CD4-positive, alpha-beta memory T cell (primary cell): ENCODE measurements around the gene DYNC1I1. TPM values are rescaled to one million over a fixed set of nuclear protein-coding genes. Genes with fewer than 3 reads are reported as not detected.

Experiments
- CTCF ChIA-PET: fragments of 350-600 bp; sonication (Branson Sonifier 250); formaldehyde crosslinking; loops from one replicate; lab custom pipeline; 2021; ENCODE audit warnings: inconsistent platforms; ENCODE audit not compliant: partially characterized antibody; lab: Charles Lee
- POLR2A ChIA-PET: fragments of 350-600 bp; sonication (Branson Sonifier 250); formaldehyde crosslinking; loops from one replicate; lab custom pipeline; 2021; ENCODE audit not compliant: partially characterized antibody; lab: Charles Lee
- DNase-seq, 5 donors: peaks; one replicate each; pipeline versions ENCODE4 v3.0.0 to v3.0.0-alpha.2; 2020 to 2022; ENCODE audit warnings: mixed read lengths in 1 of 5
- H3K27ac ChIP-seq: one replicate; pipeline ENCODE4 v1.7.0; 2013; ENCODE audit warnings: low read depth, low read length
- H3K27me3 ChIP-seq: 2 replicates; pipeline ENCODE4 v1.7.0; 2013; ENCODE audit warnings: mild to moderate bottlenecking, low read length, moderate library complexity; ENCODE audit not compliant: insufficient read depth
- H3K36me3 ChIP-seq: 2 replicates; pipeline ENCODE4 v1.7.0; 2013; ENCODE audit warnings: mild to moderate bottlenecking, low read length, moderate library complexity; ENCODE audit not compliant: insufficient read depth
- H3K4me1 ChIP-seq: 2 replicates; pipeline ENCODE4 v1.7.0; 2013; ENCODE audit warnings: mild to moderate bottlenecking, low read length, moderate library complexity; ENCODE audit not compliant: insufficient read depth
- H3K4me3 ChIP-seq, 2 donors: one replicate each; pipeline ENCODE4 v1.7.0; 2013; ENCODE audit warnings: low read length in 2 of 2, mild to moderate bottlenecking in 1 of 2
- H3K9me3 ChIP-seq, 2 donors: one replicate each; pipeline ENCODE4 v1.7.0; 2013; ENCODE audit warnings: low read length in 2 of 2, control low read depth in 1 of 2; ENCODE audit not compliant: control insufficient read depth in 1 of 2
- H3K27ac Mint-ChIP-seq, 7 donors: one replicate each; pipeline ENCODE4 v1.8.0; 2020 to 2021; ENCODE audit warnings: mixed read lengths in 7 of 7, mild to moderate bottlenecking in 6 of 7, inconsistent platforms in 3 of 7, moderate library complexity in 3 of 7
- H3K27me3 Mint-ChIP-seq, 2 donors: one replicate each; pipeline ENCODE4 v1.8.0; 2020 to 2021; ENCODE audit warnings: mixed read lengths in 2 of 2
- H3K36me3 Mint-ChIP-seq, 2 donors: one replicate each; pipeline ENCODE4 v1.8.0; 2020 to 2021; ENCODE audit warnings: mixed read lengths in 2 of 2, inconsistent platforms in 1 of 2, mild to moderate bottlenecking in 1 of 2
- H3K4me1 Mint-ChIP-seq, 4 donors: one replicate each; pipeline ENCODE4 v1.8.0; 2020 to 2021; ENCODE audit warnings: mixed read lengths in 4 of 4, mild to moderate bottlenecking in 1 of 4
- H3K4me3 Mint-ChIP-seq, 8 donors: one replicate each; pipeline ENCODE4 v1.8.0; 2020 to 2021; ENCODE audit warnings: mixed read lengths in 8 of 8, mild to moderate bottlenecking in 7 of 8, moderate library complexity in 6 of 8, inconsistent platforms in 3 of 8
- H3K9me3 Mint-ChIP-seq, 8 donors: one replicate each; pipeline ENCODE4 v1.8.0; 2020 to 2021; ENCODE audit warnings: mixed read lengths in 8 of 8, mild to moderate bottlenecking in 5 of 8, inconsistent platforms in 3 of 8, moderate library complexity in 1 of 8
- intact Hi-C: fragments of 100-400 bp; cut with micrococcal nuclease; formaldehyde crosslinking; loops from one replicate; pipeline ENCODE4 v1.15.1; 2023
- polyA plus RNA-seq, 2 donors: library from polyadenylated mRNA; unstranded; fragments of 300-500 nt; fragmentation: Illumina TruSeq; gene quantifications; one replicate each; pipeline ENCODE4 v1.2.3, GENCODE V29; 2021
- total RNA-seq, 2 experiments: library from RNA; stranded (reverse); gene quantifications; one replicate each; pipeline ENCODE4 v1.2.3, GENCODE V29; 2021

Gene DYNC1I1
- total and polyA plus RNA-seq, 4 experiments from 2014 or later, result 0.33 TPM; not detected in 3

DNA sequence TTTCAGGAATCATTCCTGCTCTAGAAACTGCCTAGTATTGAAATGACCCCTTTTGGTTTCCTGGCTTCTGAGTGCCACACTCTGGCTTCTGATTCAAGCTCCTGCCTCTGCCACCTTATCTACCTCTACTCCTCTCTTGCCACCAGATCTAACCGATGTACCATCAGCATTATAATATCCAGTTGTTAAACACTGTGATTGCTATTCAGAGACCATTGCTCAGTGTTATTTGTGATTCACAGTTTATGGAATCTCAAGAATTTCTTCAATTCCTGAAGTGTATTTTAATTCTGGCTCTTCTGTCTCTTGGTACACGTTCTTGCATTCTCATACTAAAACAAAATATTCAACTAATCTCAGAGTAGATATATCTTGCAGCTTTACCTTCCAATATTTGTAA is 88.7 kb downstream of the DYNC1I1 start:
- Mint-ChIP-seq H3K36me3 (no peaks in the 10 kb centered on the region), H3K9me3 (peaks cover 0 to 16% (median 6%) of the 10 kb centered on the region in 8 donors), H3K27ac (no peak overlapping the region), H3K4me3 (no peak overlapping the region), H3K4me1 (no peaks in the 10 kb centered on the region), H3K27me3 (peaks cover 0 to 2% of the 10 kb centered on the region in 2 donors)
- no peaks in the 10 kb centered on the region for H3K4me1 ChIP-seq
- CTCF ChIA-PET, result no interaction called here
- no peaks in the 10 kb centered on the region for H3K9me3 ChIP-seq
- intact Hi-C loops, result no loop called here
- DNase-seq, result no peak
- H3K27me3 ChIP-seq, result no peaks in the 10 kb centered on the region
- H3K36me3 ChIP-seq, result no peaks in the 10 kb centered on the region
- H3K27ac ChIP-seq, result no peak overlapping the region
- H3K4me3 ChIP-seq, result no peak overlapping the region
- POLR2A ChIA-PET, result no interaction called here

GRCh38 chr7:95863623-95864022 is 91.3 kb downstream of the DYNC1I1 start:
- H3K4me3 ChIP-seq, result no peak overlapping the region
- no peak for DNase-seq
- ChIA-PET POLR2A (no interaction called here), CTCF (no interaction called here)
- H3K4me1 ChIP-seq, result no peaks in the 10 kb centered on the region
- H3K27me3 Mint-ChIP-seq, result peaks cover 0 to 2% of the 10 kb centered on the region in 2 donors
- H3K4me3 Mint-ChIP-seq, result no peak overlapping the region
- H3K36me3 Mint-ChIP-seq, result no peaks in the 10 kb centered on the region
- no peaks in the 10 kb centered on the region for H3K4me1 Mint-ChIP-seq
- H3K27me3 ChIP-seq, result no peaks in the 10 kb centered on the region
- H3K9me3 Mint-ChIP-seq, result peaks cover 0 to 10% (median 5%) of the 10 kb centered on the region in 8 donors
- H3K9me3 ChIP-seq, result no peaks in the 10 kb centered on the region
- no peaks in the 10 kb centered on the region for H3K36me3 ChIP-seq
- no peak overlapping the region for H3K27ac ChIP-seq
- H3K27ac Mint-ChIP-seq, result no peak overlapping the region
- intact Hi-C loops, result no loop called here

DNA sequence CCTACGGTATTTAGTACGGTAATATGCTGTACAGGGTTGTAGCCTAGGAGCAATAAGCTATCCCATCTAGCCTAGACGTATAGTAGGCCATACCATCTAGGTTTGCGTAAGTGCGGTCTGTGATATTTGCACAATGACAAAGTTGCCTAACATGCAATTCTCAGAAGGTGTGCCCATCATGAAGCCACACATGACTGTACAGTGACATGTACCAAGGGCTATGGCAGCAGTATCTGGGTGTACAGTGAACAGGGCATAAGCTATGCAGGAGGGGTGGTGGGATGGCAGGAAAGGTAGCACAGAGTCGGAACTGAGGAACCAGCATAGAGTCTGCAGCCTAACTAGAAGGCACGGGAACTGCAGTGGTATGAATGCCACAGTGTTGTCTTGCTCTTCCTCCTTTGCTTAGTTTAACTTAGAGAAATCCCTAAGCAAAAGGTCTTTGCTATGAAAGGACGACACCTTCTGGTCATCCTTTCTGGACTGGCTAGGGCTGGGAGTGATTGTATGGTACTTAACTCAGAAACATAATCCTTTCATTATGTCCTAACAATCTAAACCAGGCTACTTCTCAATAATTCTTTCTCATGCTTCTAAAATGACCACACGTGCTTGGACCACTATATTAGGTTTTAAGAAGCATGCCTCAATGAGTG is 93.5 kb downstream of the DYNC1I1 start:
- ChIA-PET POLR2A (no interaction called here), CTCF (no interaction called here)
- no peak for DNase-seq
- no peak overlapping the region for H3K4me3 Mint-ChIP-seq
- no peaks in the 10 kb centered on the region for H3K36me3 ChIP-seq
- no peak overlapping the region for H3K27ac Mint-ChIP-seq
- no peaks in the 10 kb centered on the region for H3K36me3 Mint-ChIP-seq
- H3K27ac ChIP-seq, result no peak overlapping the region
- intact Hi-C loops, result no loop called here
- H3K27me3 ChIP-seq, result no peaks in the 10 kb centered on the region
- H3K4me1 Mint-ChIP-seq, result no peaks in the 10 kb centered on the region
- no peak overlapping the region for H3K4me3 ChIP-seq
- no peaks in the 10 kb centered on the region for H3K4me1 ChIP-seq
- peaks cover 0 to 2% of the 10 kb centered on the region in 2 donors for H3K27me3 Mint-ChIP-seq
- no peaks in the 10 kb centered on the region for H3K9me3 ChIP-seq
- H3K9me3 Mint-ChIP-seq, result peaks cover 0 to 2% (median 0%) of the 10 kb centered on the region in 8 donors

- no peaks in the 10 kb centered on the region for H3K4me1 ChIP-seq
- no peak overlapping the region for H3K4me3 Mint-ChIP-seq
- intact Hi-C loops, result no loop called here
- no peak overlapping the region for H3K4me3 ChIP-seq
- H3K9me3 Mint-ChIP-seq, result no peaks in the 10 kb centered on the region
- no peaks in the 10 kb centered on the region for H3K9me3 ChIP-seq
- no peak overlapping the region for H3K27ac ChIP-seq
- H3K27me3 ChIP-seq, result no peaks in the 10 kb centered on the region
- no peak for DNase-seq
- no peaks in the 10 kb centered on the region for H3K4me1 Mint-ChIP-seq
- CTCF ChIA-PET, result no interaction called here
- H3K27me3 Mint-ChIP-seq, result peaks cover 3 to 4% of the 10 kb centered on the region in 2 donors
- H3K36me3 Mint-ChIP-seq, result no peaks in the 10 kb centered on the region
- POLR2A ChIA-PET, result no interaction called here
- no peak overlapping the region for H3K27ac Mint-ChIP-seq
- H3K36me3 ChIP-seq, result no peaks in the 10 kb centered on the region
These were observed 95.0 kb downstream of the DYNC1I1 start for GRCh38 chr7:95867309-95867708.

DNA sequence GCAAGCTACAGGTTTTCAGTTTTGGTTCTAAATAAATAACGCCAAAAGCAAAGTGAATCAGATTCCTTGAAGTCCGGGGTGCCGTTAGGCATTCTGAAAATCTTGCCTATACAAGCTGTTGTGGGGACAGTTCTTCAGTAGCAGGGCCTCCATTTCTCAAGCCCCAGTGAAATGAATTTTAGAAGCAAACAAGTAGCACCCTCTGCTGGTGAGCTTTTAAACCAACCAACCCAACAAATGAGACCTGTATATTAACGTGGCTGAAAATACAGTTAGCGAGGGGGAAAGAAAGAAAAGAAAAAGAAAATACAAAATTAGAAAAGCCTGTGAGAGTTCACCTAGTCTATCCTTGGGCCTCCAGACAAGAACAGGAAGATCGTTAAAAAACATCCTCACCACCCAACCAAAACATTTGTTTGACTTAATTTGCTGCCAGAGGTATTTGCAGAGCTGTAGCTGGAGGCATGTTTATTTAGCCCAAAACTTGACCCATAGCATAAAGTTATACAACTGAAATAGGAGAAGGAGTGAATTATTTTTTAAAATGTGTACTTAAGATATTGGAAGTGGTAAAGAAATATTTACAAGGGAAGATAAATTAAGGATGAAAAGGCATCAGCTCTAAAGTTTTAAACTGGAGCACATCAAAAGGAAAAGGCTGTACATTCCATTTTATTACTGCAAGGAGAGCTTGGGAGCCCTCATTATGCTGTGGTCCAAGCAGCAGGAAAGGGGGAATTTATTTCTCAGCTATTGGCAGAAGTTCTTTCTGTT is 98.9 kb downstream of the DYNC1I1 start:
- Mint-ChIP-seq H3K27ac (no peak overlapping the region), H3K4me3 (no peak overlapping the region), H3K27me3 (peaks cover 5 to 7% of the 10 kb centered on the region in 2 donors), H3K36me3 (no peaks in the 10 kb centered on the region), H3K4me1 (no peaks in the 10 kb centered on the region), H3K9me3 (peaks cover 0 to 2% (median 0%) of the 10 kb centered on the region in 8 donors)
- intact Hi-C loops, result loop anchor here (5.0 kb wide), 1 partner anchor 359 kb away; no protein-coding TSS in a partner anchor
- no peak for DNase-seq
- ChIA-PET CTCF (interaction anchor here (1.0 kb wide), 1 partner anchor 12 kb away, joined by 3 read pairs; no protein-coding TSS in a partner anchor), POLR2A (no interaction called here)
- Histone ChIP-seq H3K27me3 (no peaks in the 10 kb centered on the region), H3K4me1 (no peaks in the 10 kb centered on the region), H3K4me3 (no peak overlapping the region), H3K9me3 (no peaks in the 10 kb centered on the region), H3K36me3 (no peaks in the 10 kb centered on the region), H3K27ac (no peak overlapping the region)

DNA sequence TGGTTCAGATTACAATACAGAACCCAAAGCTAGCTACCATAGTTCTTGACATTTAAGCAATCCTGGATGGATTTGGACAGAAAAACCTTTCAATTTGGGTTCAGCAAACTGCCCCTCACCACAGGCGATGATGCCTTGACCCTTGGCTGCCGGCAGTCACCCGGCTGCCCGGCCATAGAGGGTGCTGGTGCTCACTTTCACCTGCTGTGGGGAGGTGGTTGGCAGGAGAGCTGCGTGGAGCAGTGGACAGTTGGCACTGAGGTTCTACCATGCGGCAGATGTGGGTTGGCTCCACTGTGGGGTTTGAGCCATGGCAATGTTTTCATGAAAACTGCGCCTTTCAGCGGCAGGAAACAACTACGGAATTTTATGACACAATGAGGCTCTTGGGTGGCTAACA is 99.5 kb downstream of the DYNC1I1 start:
- ChIA-PET CTCF (interaction anchor here (1.0 kb wide), 1 partner anchor 11 kb away, joined by 3 read pairs; no protein-coding TSS in a partner anchor), POLR2A (no interaction called here)
- Mint-ChIP-seq H3K9me3 (peaks cover 0 to 2% (median 0%) of the 10 kb centered on the region in 8 donors), H3K4me1 (no peaks in the 10 kb centered on the region), H3K36me3 (no peaks in the 10 kb centered on the region), H3K4me3 (no peak overlapping the region), H3K27me3 (peaks cover 5 to 7% of the 10 kb centered on the region in 2 donors), H3K27ac (no peak overlapping the region)
- Histone ChIP-seq H3K36me3 (no peaks in the 10 kb centered on the region), H3K27me3 (no peaks in the 10 kb centered on the region), H3K4me3 (no peak overlapping the region), H3K27ac (no peak overlapping the region), H3K9me3 (no peaks in the 10 kb centered on the region), H3K4me1 (no peaks in the 10 kb centered on the region)
- DNase-seq, result no peak
- intact Hi-C loops, result loop anchor here (5.0 kb wide), 1 partner anchor 360 kb away; no protein-coding TSS in a partner anchor

GRCh38 chr7:95874129-95874528 is 101.8 kb downstream of the DYNC1I1 start:
- no peak overlapping the region for H3K27ac ChIP-seq
- ChIA-PET CTCF (no interaction called here), POLR2A (interaction anchor here (0.6 kb wide), 1 partner anchor 102 kb away, joined by 3 read pairs; the partner anchor contains the start of gene DYNC1I1)
- Mint-ChIP-seq H3K27ac (no peak overlapping the region), H3K4me3 (no peak overlapping the region), H3K9me3 (peaks cover 0 to 14% (median 4%) of the 10 kb centered on the region in 8 donors), H3K27me3 (peaks cover 5 to 7% of the 10 kb centered on the region in 2 donors), H3K4me1 (no peaks in the 10 kb centered on the region), H3K36me3 (no peaks in the 10 kb centered on the region)
- H3K27me3 ChIP-seq, result no peaks in the 10 kb centered on the region
- H3K36me3 ChIP-seq, result no peaks in the 10 kb centered on the region
- H3K4me1 ChIP-seq, result no peaks in the 10 kb centered on the region
- intact Hi-C loops, result loop anchor here (5.0 kb wide), 1 partner anchor 362 kb away; no protein-coding TSS in a partner anchor
- H3K9me3 ChIP-seq, result no peaks in the 10 kb centered on the region
- H3K4me3 ChIP-seq, result no peak overlapping the region
- DNase-seq, result no peak
